MM.1S (cell line): ENCODE results near the gene ACTN1.

ENCODE experiments used
- DNase-seq: peaks from one replicate; pipeline ENCODE4 v3.0.0-alpha.2; 2015
- H2AFZ ChIP-seq: fragments of 300-600 bp; sonication (generic); 2 replicates; pipeline ENCODE4 v1.6.0; 2016; ENCODE audit warnings: antibody characterized with exemption, low read length
- H3F3A ChIP-seq: fragments of 300-600 bp; sonication (generic); 2 replicates; pipeline ENCODE4 v1.6.1; 2016; ENCODE audit warnings: mild to moderate bottlenecking, antibody characterized with exemption, low read length, moderate library complexity, mixed read lengths; ENCODE audit not compliant: insufficient read depth
- H3K27ac ChIP-seq: fragments of 300-600 bp; sonication (generic); 2 replicates; pipeline ENCODE4 v1.5.1; 2016; ENCODE audit warnings: mild to moderate bottlenecking, low read length
- H3K27me3 ChIP-seq: fragments of 300-600 bp; sonication (generic); replicated peaks from 2 replicates; pipeline ENCODE4 v1.6.0; 2016; ENCODE audit warnings: low read length; ENCODE audit not compliant: insufficient read depth
- H3K36me3 ChIP-seq: fragments of 300-600 bp; sonication (generic); replicated peaks from 2 replicates; pipeline ENCODE4 v1.6.1; 2016; ENCODE audit warnings: mild to moderate bottlenecking, low read length, mixed read lengths; ENCODE audit not compliant: insufficient read depth
- H3K4me1 ChIP-seq: fragments of 300-600 bp; sonication (generic); 2 replicates; pipeline ENCODE4 v1.6.1; 2016; ENCODE audit warnings: low read length, mixed read lengths
- H3K4me2 ChIP-seq: fragments of 300-600 bp; sonication (generic); 2 replicates; pipeline ENCODE4 v1.6.0; 2016; ENCODE audit warnings: low read depth, low read length
- H3K4me3 ChIP-seq: fragments of 300-600 bp; sonication (generic); 2 replicates; pipeline ENCODE4 v1.5.1; 2016; ENCODE audit warnings: low read length, mixed read lengths
- H3K79me2 ChIP-seq: fragments of 300-600 bp; sonication (generic); 2 replicates; pipeline ENCODE4 v1.6.1; 2016; ENCODE audit warnings: mixed run types, low read length, mixed read lengths
- H3K9ac ChIP-seq: fragments of 300-600 bp; sonication (generic); 2 replicates; pipeline ENCODE4 v1.6.1; 2016; ENCODE audit warnings: low read length, mixed read lengths
- H3K9me2 ChIP-seq: fragments of 300-600 bp; sonication (generic); replicated peaks from 2 replicates; pipeline ENCODE4 v1.6.1; 2016; ENCODE audit warnings: mild to moderate bottlenecking, low read length, mixed read lengths; ENCODE audit not compliant: insufficient read depth
- H3K9me3 ChIP-seq: fragments of 300-600 bp; sonication (generic); replicated peaks from 2 replicates; pipeline ENCODE4 v1.6.1; 2016; ENCODE audit warnings: mild to moderate bottlenecking, low read length, mixed read lengths; ENCODE audit not compliant: insufficient read depth
- H4K20me1 ChIP-seq: fragments of 300-600 bp; sonication (generic); 2 replicates; pipeline ENCODE4 v1.6.1; 2016; ENCODE audit warnings: mild to moderate bottlenecking, low read length, moderate library complexity, mixed read lengths; ENCODE audit not compliant: insufficient read depth
- CTCF ChIP-seq: fragments of 300-600 bp; sonication (generic); IDR thresholded peaks from 2 replicates; pipeline ENCODE4 v1.5.1; 2016; ENCODE audit warnings: antibody characterized with exemption, low read length, mixed read lengths
- EZH2 ChIP-seq: fragments of 300-600 bp; sonication (generic); optimal IDR thresholded peaks from 2 replicates; pipeline ENCODE3; 2017; ENCODE audit warnings: low read depth, mild to moderate bottlenecking, antibody characterized with exemption, low read length, mixed read lengths
- EZH2phosphoT487 ChIP-seq: fragments of 300-600 bp; sonication (generic); IDR thresholded peaks from 2 replicates; pipeline ENCODE4 v1.6.1; 2018; ENCODE audit warnings: antibody characterized with exemption, low read length

Gene ACTN1

GRCh38 chr14:68943107-68943506 is 36.0 kb downstream of the ACTN1 start:
- Histone ChIP-seq H3K4me1 (no peaks in the 10 kb centered on the region), H4K20me1 (no peaks in the 10 kb centered on the region), H3K9ac (no peak overlapping the region), H3K9me3 (no peaks in the 10 kb centered on the region), H3K27me3 (no peaks in the 10 kb centered on the region), H2AFZ (no peak overlapping the region), H3K4me2 (no peak overlapping the region), H3K79me2 (no peaks in the 10 kb centered on the region), H3K36me3 (no peaks in the 10 kb centered on the region), H3K27ac (no peak overlapping the region), H3F3A (no peaks in the 10 kb centered on the region), H3K4me3 (no peak overlapping the region), H3K9me2 (no peaks in the 10 kb centered on the region)
- DNase-seq: no peak
- TF ChIP-seq CTCF: no peak
- no peak for TF ChIP-seq EZH2
- no peak for TF ChIP-seq EZH2phosphoT487

- no peak for DNase-seq
- Histone ChIP-seq H3K9ac (no peak overlapping the region), H3K36me3 (no peaks in the 10 kb centered on the region), H3K9me3 (no peaks in the 10 kb centered on the region), H3K4me1 (no peaks in the 10 kb centered on the region), H2AFZ (no peak overlapping the region), H3K27me3 (no peaks in the 10 kb centered on the region), H3K27ac (no peak overlapping the region), H3K79me2 (no peaks in the 10 kb centered on the region), H3F3A (no peaks in the 10 kb centered on the region), H3K4me2 (no peak overlapping the region), H4K20me1 (no peaks in the 10 kb centered on the region), H3K9me2 (no peaks in the 10 kb centered on the region), H3K4me3 (no peak overlapping the region)
- TF ChIP-seq CTCF: no peak
- no peak for TF ChIP-seq EZH2
- no peak for TF ChIP-seq EZH2phosphoT487
Measured at GRCh38 chr14:68942296-68943035, 36.6 kb downstream of the ACTN1 start.

GRCh38 chr14:68941820-68942219 is 37.3 kb downstream of the ACTN1 start:
- H3K27ac ChIP-seq: no peak overlapping the region
- no peak overlapping the region for H2AFZ ChIP-seq
- no peak for TF ChIP-seq CTCF
- TF ChIP-seq EZH2: no peak
- TF ChIP-seq EZH2phosphoT487: no peak
- no peak overlapping the region for H3K9ac ChIP-seq
- no peaks in the 10 kb centered on the region for H3F3A ChIP-seq
- H4K20me1 ChIP-seq: no peaks in the 10 kb centered on the region
- H3K36me3 ChIP-seq: no peaks in the 10 kb centered on the region
- H3K4me2 ChIP-seq: no peak overlapping the region
- H3K79me2 ChIP-seq: no peaks in the 10 kb centered on the region
- no peak overlapping the region for H3K4me3 ChIP-seq
- no peaks in the 10 kb centered on the region for H3K9me2 ChIP-seq
- no peaks in the 10 kb centered on the region for H3K27me3 ChIP-seq
- no peaks in the 10 kb centered on the region for H3K4me1 ChIP-seq
- no peak for DNase-seq
- no peaks in the 10 kb centered on the region for H3K9me3 ChIP-seq
